Activated naive CD4-positive, alpha-beta T cell treated with anti-CD3 and anti-CD28 coated beads for 36 hours (primary cell): ENCODE measurements around the gene NLGN1. TPM values are rescaled to one million over a fixed set of nuclear protein-coding genes. Genes with fewer than 3 reads are reported as not detected.

Experiments
- CTCF ChIA-PET: fragments of 350-600 bp; sonication (Branson Sonifier 250); formaldehyde crosslinking; loops from one replicate; lab custom pipeline; 2021; ENCODE audit warnings: antibody characterized with exemption; lab: Charles Lee
- DNase-seq: peaks from one replicate; pipeline ENCODE4 v3.0.0-alpha.2; 2020
- H3K27ac Mint-ChIP-seq: one replicate; pipeline ENCODE4 v1.8.0; 2021; ENCODE audit warnings: mild to moderate bottlenecking, mixed read lengths
- H3K27me3 Mint-ChIP-seq: one replicate; pipeline ENCODE4 v1.8.0; 2021; ENCODE audit warnings: low read depth, mixed read lengths
- H3K36me3 Mint-ChIP-seq: one replicate; pipeline ENCODE4 v1.8.0; 2021; ENCODE audit warnings: low read depth, mixed read lengths
- H3K4me1 Mint-ChIP-seq: one replicate; pipeline ENCODE4 v1.8.0; 2021; ENCODE audit warnings: low read depth, mixed read lengths
- H3K4me3 Mint-ChIP-seq: one replicate; pipeline ENCODE4 v1.8.0; 2021; ENCODE audit warnings: mild to moderate bottlenecking, moderate library complexity, mixed read lengths
- H3K9me3 Mint-ChIP-seq: one replicate; pipeline ENCODE4 v1.8.0; 2021; ENCODE audit warnings: mixed read lengths
- intact Hi-C: fragments of 100-400 bp; cut with micrococcal nuclease; formaldehyde crosslinking; loops from one replicate; pipeline ENCODE4 v1.15.1; 2023
- total RNA-seq, 2 experiments: library from RNA; stranded (reverse); gene quantifications; one replicate each; pipeline ENCODE4 v1.2.3, GENCODE V29; 2021

The NLGN1 gene
- total RNA-seq, 2 experiments from 2014 or later, result not detected

GRCh38 chr3:173742491-173742890, 344.9 kb downstream of the NLGN1 start:
- no peak overlapping the region for H3K4me3 Mint-ChIP-seq
- H3K4me1 Mint-ChIP-seq, result no peaks in the 10 kb centered on the region
- CTCF ChIA-PET, result no interaction called here
- no peaks in the 10 kb centered on the region for H3K36me3 Mint-ChIP-seq
- H3K27me3 Mint-ChIP-seq, result no peaks in the 10 kb centered on the region
- intact Hi-C loops, result no loop called here
- H3K27ac Mint-ChIP-seq, result no peak overlapping the region
- peaks cover 3% of the 10 kb centered on the region for H3K9me3 Mint-ChIP-seq
- no peak for DNase-seq

DNA sequence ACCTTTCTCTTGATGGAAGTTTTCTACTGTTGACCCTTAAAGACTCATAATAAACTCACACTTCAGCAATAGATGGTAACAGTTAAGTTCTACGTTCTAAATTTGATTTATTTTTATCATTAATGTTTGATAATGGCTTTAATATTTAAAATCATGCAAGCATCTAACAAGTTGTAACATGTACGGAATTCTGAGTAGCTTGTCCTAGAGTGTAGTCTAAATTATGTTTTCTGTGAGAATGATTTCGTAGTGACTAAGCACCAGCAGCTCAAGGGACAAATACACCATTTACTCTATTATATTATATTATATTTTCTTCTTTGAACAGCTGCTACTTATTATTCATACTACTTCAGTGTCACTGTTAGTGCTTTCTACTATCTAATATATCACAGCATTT, 345.6 kb downstream of the NLGN1 start:
- Mint-ChIP-seq H3K36me3 (no peaks in the 10 kb centered on the region), H3K9me3 (peaks cover 3% of the 10 kb centered on the region), H3K4me1 (no peaks in the 10 kb centered on the region), H3K27ac (no peak overlapping the region), H3K4me3 (no peak overlapping the region), H3K27me3 (no peaks in the 10 kb centered on the region)
- CTCF ChIA-PET, result no interaction called here
- intact Hi-C loops, result no loop called here
- DNase-seq, result no peak

DNA sequence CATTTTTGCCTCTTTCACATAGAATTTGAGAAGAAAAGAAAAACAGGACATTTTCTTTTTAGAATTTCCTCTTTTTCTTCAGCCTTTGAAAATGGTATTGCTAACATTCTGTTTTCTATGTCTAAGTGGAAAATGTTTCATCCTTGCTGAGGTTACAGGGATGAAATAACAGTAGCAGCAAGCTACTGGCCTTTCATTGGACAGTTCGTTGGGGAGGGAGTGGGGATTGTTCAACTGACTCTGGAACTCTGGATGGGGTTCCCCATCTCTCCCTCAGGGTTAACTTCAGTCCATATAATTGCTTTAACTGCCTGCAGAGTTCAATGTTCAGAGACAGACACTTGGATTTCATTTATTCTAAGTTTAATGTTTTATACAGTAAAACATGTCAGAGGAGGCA, 346.0 kb downstream of the NLGN1 start:
- no peak for DNase-seq
- Mint-ChIP-seq H3K4me3 (no peak overlapping the region), H3K27ac (no peak overlapping the region), H3K27me3 (no peaks in the 10 kb centered on the region), H3K36me3 (no peaks in the 10 kb centered on the region), H3K4me1 (no peaks in the 10 kb centered on the region), H3K9me3 (peaks cover 3% of the 10 kb centered on the region)
- CTCF ChIA-PET, result no interaction called here
- intact Hi-C loops, result no loop called here

DNA sequence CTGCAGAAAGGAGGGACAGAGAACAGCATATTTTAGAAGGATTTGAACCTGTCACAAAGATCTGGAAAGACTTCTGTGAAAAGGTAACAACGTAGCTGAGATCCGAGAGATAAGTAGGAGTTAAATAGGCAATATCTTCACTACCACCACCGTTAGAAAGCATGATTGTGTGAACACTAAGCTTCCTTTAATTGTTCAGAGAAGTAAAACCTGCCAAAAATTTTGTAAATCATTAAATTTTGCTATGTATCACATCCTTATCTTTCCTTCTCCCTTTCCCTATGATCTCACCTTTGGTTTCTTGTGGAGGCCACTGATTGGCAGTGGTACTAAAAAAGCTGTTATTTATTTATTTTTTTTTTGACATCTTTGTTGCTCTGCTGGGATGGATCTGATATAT, 346.9 kb downstream of the NLGN1 start:
- no peaks in the 10 kb centered on the region for H3K36me3 Mint-ChIP-seq
- intact Hi-C loops, result no loop called here
- DNase-seq, result no peak
- H3K27ac Mint-ChIP-seq, result no peak overlapping the region
- no peaks in the 10 kb centered on the region for H3K27me3 Mint-ChIP-seq
- H3K4me3 Mint-ChIP-seq, result no peak overlapping the region
- CTCF ChIA-PET, result no interaction called here
- no peaks in the 10 kb centered on the region for H3K4me1 Mint-ChIP-seq
- peaks cover 3% of the 10 kb centered on the region for H3K9me3 Mint-ChIP-seq

DNA sequence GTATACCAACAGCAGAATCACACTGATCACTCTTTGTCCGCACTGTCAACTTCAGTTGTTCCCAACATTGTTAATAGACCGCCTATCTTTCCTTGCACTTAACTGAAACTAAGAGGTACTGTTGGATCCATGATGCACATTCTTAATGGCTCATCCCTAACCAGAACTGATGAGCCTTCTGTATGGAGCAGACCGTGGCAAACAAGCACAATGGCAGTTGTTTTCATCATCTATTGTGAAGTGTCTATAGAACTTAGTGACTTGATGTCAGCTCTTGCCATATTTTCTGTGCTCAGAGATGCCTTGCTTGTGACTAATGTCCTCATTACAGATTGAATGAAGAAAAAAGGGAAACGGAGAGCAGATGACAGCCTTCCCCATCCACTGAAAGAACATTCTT, 347.4 kb downstream of the NLGN1 start:
- CTCF ChIA-PET, result no interaction called here
- H3K36me3 Mint-ChIP-seq, result no peaks in the 10 kb centered on the region
- peaks cover 3% of the 10 kb centered on the region for H3K9me3 Mint-ChIP-seq
- no peak overlapping the region for H3K4me3 Mint-ChIP-seq
- H3K27ac Mint-ChIP-seq, result no peak overlapping the region
- H3K27me3 Mint-ChIP-seq, result no peaks in the 10 kb centered on the region
- no peaks in the 10 kb centered on the region for H3K4me1 Mint-ChIP-seq
- intact Hi-C loops, result no loop called here
- no peak for DNase-seq

DNA sequence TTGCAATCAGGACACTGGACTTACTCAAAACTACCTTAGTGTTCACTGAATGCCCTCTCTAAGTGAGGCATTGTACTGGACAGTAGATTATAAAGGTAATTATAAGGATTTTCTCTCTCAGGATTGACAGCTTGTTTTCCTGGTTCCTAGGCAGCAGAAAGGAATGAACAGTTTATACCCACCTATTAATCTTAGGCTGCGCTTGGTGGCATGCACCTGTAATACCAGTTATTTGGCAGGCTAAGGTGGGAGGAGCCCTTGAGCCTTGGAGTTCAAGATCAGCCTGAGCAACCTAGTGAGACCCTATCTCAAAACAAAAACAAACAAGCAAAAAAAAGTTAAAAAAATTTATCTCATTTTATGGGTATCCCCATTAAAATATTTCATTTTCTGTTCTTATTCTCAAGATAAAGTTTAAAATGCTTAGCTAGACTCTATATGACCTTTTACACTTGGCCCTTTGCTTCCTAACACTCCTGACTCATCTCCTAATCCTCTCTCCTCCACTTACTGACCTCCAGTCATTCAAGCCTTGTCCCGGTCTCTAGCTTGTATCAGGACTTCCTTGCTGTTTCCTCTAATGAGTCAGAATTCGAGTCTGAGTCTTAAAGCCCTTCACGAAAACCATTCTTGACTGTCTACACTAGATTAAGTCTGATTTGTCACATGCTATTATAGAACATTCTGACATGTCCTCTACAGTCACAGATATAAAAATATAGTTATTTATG, 348.6 kb downstream of the NLGN1 start:
- Mint-ChIP-seq H3K27me3 (no peaks in the 10 kb centered on the region), H3K4me1 (no peaks in the 10 kb centered on the region), H3K27ac (no peak overlapping the region), H3K4me3 (no peak overlapping the region), H3K9me3 (no peaks in the 10 kb centered on the region), H3K36me3 (no peaks in the 10 kb centered on the region)
- DNase-seq, result no peak
- CTCF ChIA-PET, result no interaction called here
- intact Hi-C loops, result no loop called here

DNA sequence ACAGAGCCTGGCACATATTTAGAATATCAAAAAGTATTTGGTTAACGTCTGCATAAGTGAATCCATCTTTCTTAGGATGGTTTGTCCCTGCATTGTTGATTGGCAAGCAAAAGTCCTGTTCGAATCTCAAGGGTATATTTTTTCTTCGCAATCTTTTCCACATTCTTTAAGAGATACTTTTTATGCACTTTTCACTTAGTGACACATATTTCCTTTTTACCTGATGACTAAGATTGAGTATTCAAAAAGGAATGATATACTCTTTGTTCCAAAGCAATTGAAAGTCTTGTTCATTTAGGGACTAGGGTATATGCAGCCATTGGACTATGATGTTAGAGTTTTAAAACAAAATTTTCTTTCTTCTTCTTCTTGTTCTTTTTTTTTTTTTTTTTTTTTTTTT, 349.9 kb downstream of the NLGN1 start:
- H3K36me3 Mint-ChIP-seq, result no peaks in the 10 kb centered on the region
- intact Hi-C loops, result no loop called here

GRCh38 chr3:173748105-173748504, 350.6 kb downstream of the NLGN1 start:
- no peaks in the 10 kb centered on the region for H3K4me1 Mint-ChIP-seq
- no peak for DNase-seq
- no peak overlapping the region for H3K4me3 Mint-ChIP-seq
- H3K27ac Mint-ChIP-seq, result no peak overlapping the region
- no peaks in the 10 kb centered on the region for H3K9me3 Mint-ChIP-seq
- no peaks in the 10 kb centered on the region for H3K36me3 Mint-ChIP-seq
- H3K27me3 Mint-ChIP-seq, result no peaks in the 10 kb centered on the region
- intact Hi-C loops, result no loop called here
- CTCF ChIA-PET, result no interaction called here

More for the DNA sequence above, 349.9 kb downstream of the NLGN1 start:
- Mint-ChIP-seq H3K4me1 (no peaks in the 10 kb centered on the region), H3K4me3 (no peak overlapping the region), H3K9me3 (no peaks in the 10 kb centered on the region), H3K27me3 (no peaks in the 10 kb centered on the region), H3K27ac (no peak overlapping the region)
- CTCF ChIA-PET, result no interaction called here
- DNase-seq, result no peak

- intact Hi-C loops, result no loop called here
These were observed 352.6 kb downstream of the NLGN1 start for GRCh38 chr3:173750095-173750494.

GRCh38 chr3:173750591-173750990, 353.0 kb downstream of the NLGN1 start:
- Mint-ChIP-seq H3K27me3 (no peaks in the 10 kb centered on the region), H3K4me1 (no peaks in the 10 kb centered on the region), H3K36me3 (no peaks in the 10 kb centered on the region), H3K9me3 (no peaks in the 10 kb centered on the region), H3K27ac (no peak overlapping the region), H3K4me3 (no peak overlapping the region)
- CTCF ChIA-PET, result no interaction called here
- intact Hi-C loops, result no loop called here
- no peak for DNase-seq

More at GRCh38 chr3:173750095-173750494, 352.6 kb downstream of the NLGN1 start:
- no peaks in the 10 kb centered on the region for H3K27me3 Mint-ChIP-seq
- H3K27ac Mint-ChIP-seq, result no peak overlapping the region
- no peak overlapping the region for H3K4me3 Mint-ChIP-seq
- DNase-seq, result no peak
- H3K4me1 Mint-ChIP-seq, result no peaks in the 10 kb centered on the region
- no peaks in the 10 kb centered on the region for H3K9me3 Mint-ChIP-seq
- no peaks in the 10 kb centered on the region for H3K36me3 Mint-ChIP-seq
- CTCF ChIA-PET, result no interaction called here

GRCh38 chr3:173753593-173753992, 356.0 kb downstream of the NLGN1 start:
- Mint-ChIP-seq H3K4me1 (no peaks in the 10 kb centered on the region), H3K4me3 (no peak overlapping the region), H3K36me3 (no peaks in the 10 kb centered on the region), H3K27ac (no peak overlapping the region), H3K27me3 (no peaks in the 10 kb centered on the region), H3K9me3 (no peaks in the 10 kb centered on the region)
- intact Hi-C loops, result no loop called here
- DNase-seq, result no peak
- CTCF ChIA-PET, result no interaction called here

DNA sequence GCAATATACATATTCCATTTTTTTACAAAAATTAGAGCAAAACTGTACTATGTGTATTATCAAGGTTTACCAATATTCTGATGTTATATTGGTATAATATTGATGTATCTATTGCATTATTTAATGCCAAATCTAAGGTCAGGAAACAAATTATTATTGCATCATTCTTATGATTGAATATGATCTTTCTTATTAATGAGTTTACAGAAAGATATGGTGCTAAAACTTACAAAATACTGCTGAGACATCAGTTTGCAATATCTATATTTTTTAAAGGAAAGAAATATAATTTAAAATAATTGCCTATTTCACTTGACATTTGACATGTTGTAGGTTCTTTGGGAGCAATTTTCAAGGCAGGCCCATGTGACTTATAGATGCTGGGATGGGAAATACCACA, 357.6 kb downstream of the NLGN1 start:
- H3K27me3 Mint-ChIP-seq, result no peaks in the 10 kb centered on the region
- H3K9me3 Mint-ChIP-seq, result no peaks in the 10 kb centered on the region
- intact Hi-C loops, result no loop called here
- CTCF ChIA-PET, result no interaction called here
- H3K27ac Mint-ChIP-seq, result no peak overlapping the region
- H3K36me3 Mint-ChIP-seq, result no peaks in the 10 kb centered on the region
- no peak overlapping the region for H3K4me3 Mint-ChIP-seq
- H3K4me1 Mint-ChIP-seq, result no peaks in the 10 kb centered on the region
- no peak for DNase-seq

DNA sequence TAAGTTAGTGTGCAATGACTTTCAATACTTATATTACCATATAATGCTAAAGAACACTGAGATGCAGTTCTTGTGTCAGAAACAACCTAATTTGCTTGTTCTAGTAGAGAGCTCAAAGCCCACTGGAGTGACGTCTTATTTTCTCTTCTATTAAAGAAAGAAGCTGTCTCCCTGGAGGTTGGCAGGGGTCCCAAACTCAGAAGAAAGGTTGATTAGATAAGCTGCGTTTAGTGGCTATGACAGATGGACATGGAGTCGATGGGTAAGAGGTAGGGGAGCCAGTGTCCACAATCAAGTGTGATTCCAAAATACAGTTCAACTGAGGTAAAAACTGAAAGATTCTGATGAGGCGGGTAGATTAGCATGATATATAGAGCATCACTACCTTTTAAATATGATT, 363.6 kb downstream of the NLGN1 start:
- H3K36me3 Mint-ChIP-seq, result no peaks in the 10 kb centered on the region
- no peak for DNase-seq
- H3K4me3 Mint-ChIP-seq, result no peak overlapping the region
- intact Hi-C loops, result no loop called here
- no peaks in the 10 kb centered on the region for H3K4me1 Mint-ChIP-seq
- H3K9me3 Mint-ChIP-seq, result no peaks in the 10 kb centered on the region
- no peaks in the 10 kb centered on the region for H3K27me3 Mint-ChIP-seq
- CTCF ChIA-PET, result no interaction called here
- no peak overlapping the region for H3K27ac Mint-ChIP-seq
